8988T (cell line): ENCODE measurements around the gene KIAA0319L.

Experiments used
- DNase-seq: peaks from one replicate; pipeline ENCODE4 v3.0.0; 2011

KIAA0319L gene

GRCh38 chr1:35535243-35535642 is 22.0 kb downstream of the KIAA0319L start:
- no peak for DNase-seq

DNA sequence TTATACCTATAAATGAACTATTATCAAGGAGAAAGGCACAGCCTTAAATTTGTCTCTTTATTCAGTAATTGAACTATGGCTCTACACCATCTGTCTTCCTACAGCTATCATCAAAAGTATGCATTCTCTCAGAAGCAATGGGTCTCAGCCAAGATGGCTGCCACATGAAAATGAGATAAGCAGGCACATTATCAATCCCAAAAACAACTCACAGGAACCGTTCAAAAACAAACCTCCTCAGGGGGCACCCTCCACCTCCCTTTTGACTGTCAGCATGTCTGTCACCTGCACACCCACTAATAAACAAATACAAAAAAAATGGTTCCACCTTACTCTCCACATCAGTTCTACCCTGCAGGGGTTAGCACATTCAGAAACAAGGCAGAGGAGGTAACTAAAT is 23.6 kb downstream of the KIAA0319L start:
- no peak for DNase-seq

GRCh38 chr1:35532497-35533223 is 24.5 kb downstream of the KIAA0319L start:
- DNase-seq: no peak

DNA sequence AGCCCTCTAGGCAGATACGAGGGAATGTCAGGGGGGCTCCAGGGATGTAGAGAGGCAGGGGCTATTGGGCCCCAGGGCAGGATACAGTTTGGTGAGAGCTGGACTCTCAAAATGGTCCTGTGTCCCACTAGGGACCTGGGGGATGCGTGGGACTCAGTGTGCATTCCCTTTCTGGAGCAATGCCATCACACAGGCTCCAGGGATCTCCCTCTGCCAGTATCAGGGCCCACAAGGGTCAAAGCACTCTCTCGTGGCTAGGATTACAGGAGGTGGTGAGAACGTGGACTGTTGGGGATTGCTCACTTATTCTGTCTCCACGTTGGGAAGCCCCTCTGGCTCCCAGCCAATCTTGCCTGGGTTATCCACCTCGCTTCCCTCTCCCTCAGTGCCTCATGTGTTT is 25.8 kb downstream of the KIAA0319L start:
- DNase-seq: no peak

DNA sequence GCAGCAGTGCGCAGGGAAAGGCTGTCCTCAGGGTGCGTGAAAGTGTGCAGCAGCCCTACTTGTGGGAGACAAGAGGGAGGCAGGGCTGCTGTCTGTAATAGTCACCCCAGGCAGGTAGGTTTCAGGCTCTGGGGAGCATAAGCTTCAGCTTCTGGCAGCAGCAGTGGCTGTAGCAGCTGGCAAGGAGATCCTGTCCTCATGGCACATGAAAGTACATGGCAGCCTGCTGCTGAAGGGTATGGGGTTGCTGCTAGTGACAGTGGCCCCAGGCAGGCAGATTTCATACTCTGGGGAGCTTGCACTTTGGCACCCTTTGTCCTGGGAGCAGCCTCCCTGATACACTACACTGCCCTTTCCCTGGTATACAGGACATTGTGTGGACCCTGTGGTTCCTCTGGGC is 26.3 kb downstream of the KIAA0319L start:
- DNase-seq: no peak

DNA sequence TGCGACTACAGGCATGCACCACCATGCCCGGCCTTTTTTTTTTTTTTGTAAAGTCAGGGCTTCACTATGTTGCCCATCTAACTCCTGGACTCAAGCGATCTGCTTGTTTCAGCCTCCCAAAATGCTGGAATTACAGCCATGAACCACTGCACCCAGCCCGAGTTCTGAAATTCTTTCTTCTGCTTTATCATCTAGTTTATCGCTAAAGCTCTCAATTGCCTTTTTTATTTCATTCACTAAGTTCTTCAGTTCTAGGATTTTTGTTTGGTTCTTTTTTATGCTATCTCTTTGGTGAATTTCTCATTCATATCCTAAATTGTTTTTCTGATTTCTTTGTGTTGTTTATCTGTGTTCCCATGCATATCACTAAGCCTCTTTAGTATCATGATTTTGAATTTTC is 27.0 kb downstream of the KIAA0319L start:
- no peak for DNase-seq

DNA sequence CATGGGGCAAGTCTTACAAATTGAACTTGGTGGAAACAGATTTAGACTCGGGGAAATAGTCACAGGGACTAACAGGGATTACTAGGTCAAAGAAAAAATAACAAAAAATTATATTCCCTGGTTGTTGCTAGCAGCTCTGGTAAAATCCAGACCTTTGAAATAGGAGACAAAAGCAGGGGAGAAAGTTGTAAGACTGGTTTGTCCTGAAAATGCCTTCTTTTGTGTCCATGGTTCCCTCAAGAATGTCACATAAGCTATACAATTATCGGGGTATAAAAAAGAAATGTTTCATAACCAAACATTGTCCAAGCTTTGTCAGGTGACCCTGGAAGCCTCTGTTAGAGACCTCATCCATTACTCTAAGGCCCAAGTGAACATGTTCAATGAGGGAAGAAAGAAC is 33.1 kb downstream of the KIAA0319L start:
- DNase-seq: no peak

GRCh38 chr1:35519432-35519831 is 37.8 kb downstream of the KIAA0319L start:
- no peak for DNase-seq

GRCh38 chr1:35518183-35518582 is 39.0 kb downstream of the KIAA0319L start:
- no peak for DNase-seq

DNA sequence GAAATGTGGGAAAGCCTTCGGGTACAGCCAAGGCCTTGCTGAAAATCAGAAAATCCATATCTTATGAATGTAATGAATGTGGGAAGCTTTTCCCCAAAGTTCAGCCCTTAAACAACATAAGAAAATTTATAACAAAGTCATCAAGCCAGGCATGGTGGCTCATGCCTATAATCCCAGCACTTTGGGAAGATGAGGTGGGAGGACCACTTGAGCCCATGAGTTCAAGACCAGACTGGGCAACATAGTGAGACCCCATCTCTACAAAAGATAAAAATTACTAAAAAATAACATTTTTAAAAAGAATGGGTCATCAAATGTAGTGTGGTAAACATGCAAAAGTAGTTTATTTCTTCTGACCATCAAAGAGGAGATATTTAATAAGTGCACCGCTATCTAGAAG is 45.9 kb downstream of the KIAA0319L start:
- DNase-seq: no peak

DNA sequence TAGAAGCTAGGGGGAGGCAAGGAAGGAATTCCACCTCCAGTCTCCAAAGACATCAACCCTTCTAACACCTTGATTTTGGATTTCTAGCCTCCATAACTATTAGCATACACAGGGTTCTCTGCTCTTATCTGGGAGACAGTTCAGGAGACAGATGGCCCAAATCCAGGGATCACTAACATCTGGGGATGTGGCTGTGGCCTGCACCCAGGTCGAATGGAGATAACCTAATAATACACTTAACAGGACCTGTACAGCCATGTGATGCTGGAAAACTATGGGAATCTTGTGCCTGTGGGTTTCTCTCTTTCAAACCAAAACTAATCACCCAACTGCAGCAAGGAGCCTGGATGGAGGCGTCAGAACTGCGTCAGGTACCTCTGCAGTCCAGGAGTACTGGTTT is 47.6 kb downstream of the KIAA0319L start:
- DNase-seq: no peak

- no peak for DNase-seq
Observed at GRCh38 chr1:35507947-35508346, 49.3 kb downstream of the KIAA0319L start.

GRCh38 chr1:35506960-35507912 is 50.0 kb downstream of the KIAA0319L start:
- no peak for DNase-seq

GRCh38 chr1:35505911-35506798 is 51.0 kb downstream of the KIAA0319L start:
- DNase-seq: no peak

DNA sequence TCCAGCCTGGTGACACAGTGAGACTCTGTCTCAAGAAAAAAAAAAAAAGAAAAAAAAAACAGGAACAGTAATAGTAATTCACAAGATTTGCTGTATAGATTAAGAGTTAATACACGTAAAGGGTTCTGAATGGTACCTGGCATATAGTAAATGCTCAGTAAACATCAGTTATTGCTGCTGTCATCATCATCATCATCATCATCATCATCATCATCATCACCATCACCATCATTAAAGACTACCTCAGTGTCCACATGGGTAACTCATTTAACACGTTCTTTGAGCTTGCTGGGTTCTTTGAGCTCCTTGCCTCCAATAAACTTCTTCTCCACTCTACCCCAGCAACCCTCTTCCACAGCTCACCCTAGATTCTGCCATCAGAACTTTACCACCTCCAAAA is 55.0 kb downstream of the KIAA0319L start:
- DNase-seq: no peak

DNA sequence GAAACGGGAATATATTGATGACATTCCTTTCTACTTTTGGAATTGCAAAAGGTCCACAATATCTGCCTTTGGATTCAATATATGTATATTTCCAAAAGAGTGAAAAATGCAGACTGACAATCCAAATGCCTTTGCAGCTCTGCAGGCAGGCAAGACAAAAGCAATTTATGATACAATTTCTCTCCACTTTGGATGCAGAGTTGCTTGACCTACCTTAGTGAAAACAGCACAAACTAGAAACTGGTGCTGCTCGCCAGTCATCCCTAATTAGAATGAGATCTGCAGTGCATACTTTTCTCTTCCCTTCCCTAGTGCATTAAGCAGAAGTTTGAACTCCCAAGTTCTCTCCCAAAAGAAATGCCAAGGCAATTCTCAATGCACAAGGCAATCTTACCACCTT is 56.8 kb downstream of the KIAA0319L start:
- DNase-seq: no peak

DNA sequence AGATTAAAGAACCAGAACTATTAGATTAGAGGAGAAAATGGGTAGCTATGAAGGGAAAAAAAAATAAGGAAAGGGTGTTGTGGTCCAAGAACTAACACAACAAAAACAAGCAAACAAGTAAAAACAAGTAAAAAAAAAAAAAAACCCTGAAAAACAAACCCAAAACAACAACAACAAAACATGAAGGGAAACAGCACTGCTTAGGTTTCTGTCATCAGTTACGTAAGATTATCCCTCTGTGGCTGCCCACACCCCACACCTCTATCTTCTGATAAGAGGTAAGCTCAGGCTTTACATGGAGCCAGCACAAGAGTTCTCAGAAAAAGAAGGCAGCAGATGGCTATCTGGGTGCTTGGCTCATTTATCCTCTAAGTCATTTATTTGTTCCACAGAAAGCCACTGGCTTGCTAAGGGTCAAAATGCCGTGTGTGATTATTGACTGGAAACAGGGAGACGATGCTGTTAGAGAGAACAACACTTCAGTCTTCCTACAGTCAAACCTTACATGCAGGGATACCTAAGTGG is 57.5 kb downstream of the KIAA0319L start:
- DNase-seq: no peak

GRCh38 chr1:35499231-35499630 is 58.0 kb downstream of the KIAA0319L start:
- DNase-seq: no peak

DNA sequence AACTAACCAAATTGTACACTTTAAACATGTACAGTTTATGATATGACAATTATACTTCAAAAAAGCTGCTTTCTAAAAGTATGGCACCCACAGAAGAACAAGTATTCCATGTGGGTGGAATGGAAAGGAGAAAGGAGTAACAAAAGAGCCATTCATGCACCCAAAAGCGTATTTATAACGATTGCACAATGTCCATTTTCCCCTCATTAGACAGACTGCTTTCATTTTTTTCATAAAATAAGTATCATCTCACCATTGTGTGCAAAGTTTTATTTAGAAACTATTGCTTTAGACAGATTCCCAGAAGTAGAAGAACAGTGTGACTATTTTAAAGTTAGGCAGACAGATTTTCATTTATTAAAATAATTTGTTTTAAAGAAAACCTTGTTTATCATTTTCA is 59.6 kb downstream of the KIAA0319L start:
- no peak for DNase-seq

DNA sequence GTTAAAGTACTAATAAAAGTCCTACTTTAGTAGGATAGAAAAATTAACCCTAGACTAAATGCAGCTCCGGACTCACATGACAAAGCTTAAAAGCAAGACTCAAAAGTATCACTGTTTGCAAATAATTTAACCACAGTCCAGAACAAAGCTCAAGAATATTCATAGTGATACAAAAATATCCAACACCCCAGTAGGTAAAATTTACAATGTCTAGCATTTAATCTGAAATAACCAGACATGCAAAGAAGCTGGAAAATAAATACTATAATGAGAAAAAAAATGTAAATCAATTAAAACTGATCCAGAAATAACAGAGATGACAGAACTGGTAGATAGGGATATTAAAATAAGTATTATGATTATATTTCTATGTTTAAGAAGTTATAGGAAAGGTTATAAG is 67.0 kb downstream of the KIAA0319L start:
- DNase-seq: no peak

DNA sequence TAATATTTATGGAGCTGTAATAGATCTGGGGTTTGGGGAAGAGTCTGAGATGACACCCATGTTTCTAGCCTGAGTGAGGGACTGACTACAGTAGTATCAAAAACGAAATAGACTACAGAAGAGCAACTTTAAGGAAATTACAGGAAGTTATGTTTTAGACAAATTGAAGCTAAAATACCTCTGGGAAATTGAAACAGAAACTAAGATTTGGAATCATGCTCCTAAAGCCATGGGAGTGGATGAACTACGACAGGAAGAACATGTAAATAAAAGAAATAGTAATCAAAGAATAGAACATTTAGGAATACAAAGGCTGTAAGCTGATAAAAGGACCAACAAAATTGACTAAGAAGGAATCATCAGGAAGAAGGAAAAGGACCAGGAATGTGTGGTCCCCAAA is 68.9 kb downstream of the KIAA0319L start:
- no peak for DNase-seq

DNA sequence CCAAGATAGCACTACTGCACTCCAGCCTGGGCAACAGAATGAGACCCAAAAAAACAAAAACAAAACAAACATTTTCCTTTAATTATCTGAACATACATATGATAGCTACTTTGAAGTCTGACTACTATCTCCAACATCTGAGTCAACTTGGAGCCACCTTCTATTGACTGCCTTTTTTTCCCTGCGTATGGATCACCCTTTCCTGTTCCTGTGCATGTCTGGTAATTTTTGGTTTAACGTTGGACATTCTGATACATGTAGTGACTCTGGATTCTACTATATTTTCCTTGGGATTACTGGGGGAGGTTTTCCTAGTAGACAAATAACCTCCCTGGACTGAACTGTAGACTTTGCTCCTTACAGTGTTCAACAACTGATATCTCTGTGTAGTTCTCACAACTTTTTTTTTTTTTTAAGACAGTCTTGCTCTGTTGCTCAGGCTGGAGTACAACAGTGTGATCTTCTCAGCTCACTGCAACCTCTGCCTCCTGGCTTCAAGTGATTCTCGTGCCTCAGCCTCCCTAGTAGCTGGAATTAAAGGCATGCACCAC is 70.3 kb downstream of the KIAA0319L start:
- no peak for DNase-seq

- no peak for DNase-seq
Observed at GRCh38 chr1:35481229-35481628, 76.0 kb downstream of the KIAA0319L start.
